Measurements from ENCODE around the gene CMTM2.
"Not testable (repeated sequence)": the region's sequence is repeated elsewhere in the genome, so short reads cannot be mapped to it uniquely, and the experiment has no call there.

CMTM2 gene

GRCh38 chr16:66629856-66630255 is 50.6 kb downstream of the CMTM2 start:
- no peak overlapping the region for H2BK15ac ChIP-seq (ENCODE audit: low read depth, poor library complexity, severe bottlenecking)
- H3K27me3 ChIP-seq (ENCODE audit: control insufficient read depth in 1 of 2, insufficient read depth in 1 of 2, low read length in 2 of 2) = no peaks in the 10 kb centered on the region
- H3K79me1 ChIP-seq (replicated peaks; ENCODE audit: low read length, poor library complexity, severe bottlenecking) = peaks cover 8% of the 10 kb centered on the region
- no peak overlapping the region for H4K91ac ChIP-seq (ENCODE audit: low read length)
- no peak overlapping the region for H2BK12ac ChIP-seq (ENCODE audit: low read length in 2 of 2)
- H3K4me1 ChIP-seq (ENCODE audit: control insufficient read depth, insufficient read depth, low read depth, low read length) = no peaks in the 10 kb centered on the region
- H3K36me3 ChIP-seq (ENCODE audit: control insufficient read depth in 1 of 2, insufficient read depth in 2 of 2, low read depth in 1 of 2, low read length in 2 of 2) = peaks cover 0 to 16% of the 10 kb centered on the region in 2 experiments
- no peaks in the 10 kb centered on the region for H3K9me3 ChIP-seq (ENCODE audit: control insufficient read depth, low read length)
- no peak overlapping the region for H2BK120ac ChIP-seq (ENCODE audit: low read depth, low read length)
- H3K23ac ChIP-seq (ENCODE audit: low read length in 2 of 2) = no peak overlapping the region
- no peak overlapping the region for H2BK5ac ChIP-seq (ENCODE audit: low read depth, low read length, poor library complexity, severe bottlenecking)
- H2AK5ac ChIP-seq (ENCODE audit: low read length, severe bottlenecking) = no peak overlapping the region
- H3K18ac ChIP-seq (ENCODE audit: low read depth in 1 of 2, low read length in 2 of 2) = no peak overlapping the region
- 82% methylated on average over 3 of the region's 5 CpGs for WGBS
- H3K4ac ChIP-seq (ENCODE audit: low read depth in 1 of 2, low read length in 2 of 2) = no peak overlapping the region
- no peak overlapping the region for H2AFZ ChIP-seq (ENCODE audit: low read depth, low read length)
- H3K27ac ChIP-seq (ENCODE audit: low read length, poor library complexity, severe bottlenecking) = no peak overlapping the region
- H3K9ac ChIP-seq (ENCODE audit: low read length) = no peak overlapping the region
- no peak overlapping the region for H4K8ac ChIP-seq (ENCODE audit: low read length)
- H3K4me2 ChIP-seq (ENCODE audit: low read length, poor library complexity, severe bottlenecking) = no peak overlapping the region
- no peak for DNase-seq
- H3K14ac ChIP-seq (ENCODE audit: low read length in 2 of 2) = no peak overlapping the region
- H3K4me3 ChIP-seq (ENCODE audit: insufficient read depth in 1 of 2, low read depth in 1 of 2, low read length in 2 of 2) = no peak overlapping the region

DNA sequence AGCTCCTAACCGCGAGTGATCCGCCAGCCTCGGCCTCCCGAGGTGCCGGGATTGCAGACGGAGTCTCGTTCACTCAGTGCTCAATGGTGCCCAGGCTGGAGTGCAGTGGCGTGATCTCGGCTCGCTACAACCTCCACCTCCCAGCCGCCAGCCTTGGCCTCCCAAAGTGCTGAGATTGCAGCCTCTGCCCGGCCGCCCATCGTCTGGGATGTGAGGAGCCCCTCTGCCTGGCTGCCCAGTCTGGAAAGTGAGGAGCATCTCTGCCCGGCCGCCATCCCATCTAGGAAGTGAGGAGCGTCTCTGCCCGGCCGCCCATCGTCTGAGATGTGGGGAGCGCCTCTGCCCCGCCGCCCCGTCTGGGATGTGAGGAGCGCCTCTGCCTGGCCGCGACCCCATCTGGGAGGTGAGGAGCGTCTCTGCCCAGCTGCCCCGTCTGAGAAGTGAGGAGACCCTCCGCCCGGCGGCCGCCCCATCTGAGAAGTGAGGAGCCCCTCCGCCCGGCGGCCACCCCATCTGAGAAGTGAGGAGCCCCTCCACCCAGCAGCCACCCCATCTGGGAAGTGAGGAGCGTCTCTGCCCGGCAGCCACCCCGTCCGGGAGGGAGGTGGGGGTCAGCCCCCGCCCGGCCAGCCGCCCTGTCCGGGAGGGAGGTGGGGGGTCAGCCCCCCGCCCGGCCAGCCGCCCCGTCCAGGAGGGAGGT is 51.4 kb downstream of the CMTM2 start:
- not testable (repeated sequence) for H3K4me1 ChIP-seq (ENCODE audit: control insufficient read depth, insufficient read depth, low read depth, low read length); H3K9me3 ChIP-seq (ENCODE audit: control insufficient read depth, low read length); H2BK12ac ChIP-seq (ENCODE audit: low read length in 2 of 2); H3K4me2 ChIP-seq (ENCODE audit: low read length, poor library complexity, severe bottlenecking); H3K27ac ChIP-seq (ENCODE audit: low read length, poor library complexity, severe bottlenecking); H3K23ac ChIP-seq (ENCODE audit: low read length in 2 of 2); H2BK15ac ChIP-seq (ENCODE audit: low read depth, poor library complexity, severe bottlenecking); H4K8ac ChIP-seq (ENCODE audit: low read length); H2BK5ac ChIP-seq (ENCODE audit: low read depth, low read length, poor library complexity, severe bottlenecking); H2AK5ac ChIP-seq (ENCODE audit: low read length, severe bottlenecking); H3K27me3 ChIP-seq (ENCODE audit: control insufficient read depth in 1 of 2, insufficient read depth in 1 of 2, low read length in 2 of 2); H4K91ac ChIP-seq (ENCODE audit: low read length); H2AFZ ChIP-seq (ENCODE audit: low read depth, low read length); H3K14ac ChIP-seq (ENCODE audit: low read length in 2 of 2); DNase-seq; H3K18ac ChIP-seq (ENCODE audit: low read depth in 1 of 2, low read length in 2 of 2); H3K79me1 ChIP-seq (replicated peaks; ENCODE audit: low read length, poor library complexity, severe bottlenecking); H3K9ac ChIP-seq (ENCODE audit: low read length); H2BK120ac ChIP-seq (ENCODE audit: low read depth, low read length); H3K4me3 ChIP-seq (ENCODE audit: insufficient read depth in 1 of 2, low read depth in 1 of 2, low read length in 2 of 2); H3K4ac ChIP-seq (ENCODE audit: low read depth in 1 of 2, low read length in 2 of 2)
- peaks cover 3 to 19% of the 10 kb centered on the region in 2 experiments for H3K36me3 ChIP-seq (ENCODE audit: control insufficient read depth in 1 of 2, insufficient read depth in 2 of 2, low read depth in 1 of 2, low read length in 2 of 2)
- WGBS = 97% methylated on average over 4 of the region's 49 CpGs

- H2AK5ac ChIP-seq (ENCODE audit: low read length, severe bottlenecking); H3K14ac ChIP-seq (ENCODE audit: low read length in 2 of 2); H2AFZ ChIP-seq (ENCODE audit: low read depth, low read length); H3K4me2 ChIP-seq (ENCODE audit: low read length, poor library complexity, severe bottlenecking); H3K4me1 ChIP-seq (ENCODE audit: control insufficient read depth, insufficient read depth, low read depth, low read length); H3K9me3 ChIP-seq (ENCODE audit: control insufficient read depth, low read length); H2BK12ac ChIP-seq (ENCODE audit: low read length in 2 of 2); H4K91ac ChIP-seq (ENCODE audit: low read length); H3K27me3 ChIP-seq (ENCODE audit: control insufficient read depth in 1 of 2, insufficient read depth in 1 of 2, low read length in 2 of 2); DNase-seq; H2BK120ac ChIP-seq (ENCODE audit: low read depth, low read length); H3K4me3 ChIP-seq (ENCODE audit: insufficient read depth in 1 of 2, low read depth in 1 of 2, low read length in 2 of 2); H2BK15ac ChIP-seq (ENCODE audit: low read depth, poor library complexity, severe bottlenecking); H3K9ac ChIP-seq (ENCODE audit: low read length); H3K4ac ChIP-seq (ENCODE audit: low read depth in 1 of 2, low read length in 2 of 2); H3K23ac ChIP-seq (ENCODE audit: low read length in 2 of 2); H4K8ac ChIP-seq (ENCODE audit: low read length); H3K18ac ChIP-seq (ENCODE audit: low read depth in 1 of 2, low read length in 2 of 2); H2BK5ac ChIP-seq (ENCODE audit: low read depth, low read length, poor library complexity, severe bottlenecking); H3K27ac ChIP-seq (ENCODE audit: low read length, poor library complexity, severe bottlenecking): not testable (repeated sequence)
- no CpG with 5 or more reads among the region's 4 CpGs for WGBS
- Histone ChIP-seq H3K79me1 (replicated peaks; ENCODE audit: low read length, poor library complexity, severe bottlenecking) (peaks cover 10% of the 10 kb centered on the region), H3K36me3 (ENCODE audit: control insufficient read depth in 1 of 2, insufficient read depth in 2 of 2, low read depth in 1 of 2, low read length in 2 of 2) (peaks cover 4 to 22% of the 10 kb centered on the region in 2 experiments)
Measured at GRCh38 chr16:66631558-66631957, 52.3 kb downstream of the CMTM2 start.

DNA sequence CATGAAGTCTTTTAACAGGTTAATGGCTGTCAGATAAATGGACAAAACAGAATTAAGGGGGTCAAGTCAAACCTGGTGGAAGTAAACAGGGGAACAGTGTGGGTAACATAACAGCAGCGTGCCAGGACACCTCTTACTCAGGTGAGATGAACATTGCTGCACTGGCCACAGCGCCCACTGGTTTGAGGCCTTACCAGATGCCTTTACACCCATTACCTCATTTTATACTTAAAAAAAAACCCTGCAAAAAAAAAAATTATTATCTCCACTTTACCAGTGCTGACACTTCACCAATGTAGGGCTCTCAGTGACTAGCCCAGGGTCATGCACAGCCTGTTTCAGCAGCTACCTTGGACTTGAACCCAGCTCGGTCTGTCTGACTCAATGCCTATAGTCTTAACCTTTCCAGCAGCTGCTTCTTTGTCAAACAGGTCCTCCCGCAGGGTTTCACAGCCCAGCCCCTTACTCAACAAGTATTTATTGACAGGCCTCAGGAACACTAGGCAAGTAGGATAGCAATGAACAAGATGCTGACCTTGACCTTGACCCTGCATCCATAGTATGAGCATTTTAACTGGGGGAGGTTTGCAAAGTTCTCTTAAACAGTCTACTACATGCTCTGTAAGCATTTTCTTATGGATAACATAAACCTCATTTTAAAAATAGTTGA is 55.4 kb downstream of the CMTM2 start:
- Histone ChIP-seq H3K4me1 (ENCODE audit: control insufficient read depth, insufficient read depth, low read depth, low read length) (no peaks in the 10 kb centered on the region), H3K27ac (ENCODE audit: low read length, poor library complexity, severe bottlenecking) (no peak overlapping the region), H3K36me3 (ENCODE audit: control insufficient read depth in 1 of 2, insufficient read depth in 2 of 2, low read depth in 1 of 2, low read length in 2 of 2) (peaks cover 4 to 22% of the 10 kb centered on the region in 2 experiments), H4K8ac (ENCODE audit: low read length) (no peak overlapping the region), H4K91ac (ENCODE audit: low read length) (no peak overlapping the region), H3K23ac (ENCODE audit: low read length in 2 of 2) (no peak overlapping the region), H3K27me3 (ENCODE audit: control insufficient read depth in 1 of 2, insufficient read depth in 1 of 2, low read length in 2 of 2) (no peaks in the 10 kb centered on the region), H3K9me3 (ENCODE audit: control insufficient read depth, low read length) (no peaks in the 10 kb centered on the region), H3K79me1 (replicated peaks; ENCODE audit: low read length, poor library complexity, severe bottlenecking) (peaks cover 17% of the 10 kb centered on the region), H3K4me2 (ENCODE audit: low read length, poor library complexity, severe bottlenecking) (no peak overlapping the region), H3K9ac (ENCODE audit: low read length) (no peak overlapping the region), H3K4ac (ENCODE audit: low read depth in 1 of 2, low read length in 2 of 2) (no peak overlapping the region), H2BK12ac (ENCODE audit: low read length in 2 of 2) (no peak overlapping the region), H3K4me3 (ENCODE audit: insufficient read depth in 1 of 2, low read depth in 1 of 2, low read length in 2 of 2) (no peak overlapping the region), H2BK15ac (ENCODE audit: low read depth, poor library complexity, severe bottlenecking) (no peak overlapping the region), H3K14ac (ENCODE audit: low read length in 2 of 2) (no peak overlapping the region), H2AFZ (ENCODE audit: low read depth, low read length) (no peak overlapping the region), H2BK120ac (ENCODE audit: low read depth, low read length) (no peak overlapping the region), H3K18ac (ENCODE audit: low read depth in 1 of 2, low read length in 2 of 2) (no peak overlapping the region), H2BK5ac (ENCODE audit: low read depth, low read length, poor library complexity, severe bottlenecking) (no peak overlapping the region), H2AK5ac (ENCODE audit: low read length, severe bottlenecking) (no peak overlapping the region)
- no peak for DNase-seq
- WGBS = 92% methylated on average over 4 of the region's 4 CpGs

Data from mesenchymal stem cell (in vitro differentiated cells and primary cell).